IMR-90 (cell line): ENCODE results near the gene ABHD12. TPM values are rescaled to one million over a fixed set of nuclear protein-coding genes. Genes with fewer than 3 reads are reported as not detected.

Experiments
- ATAC-seq: fragments of 200-7000 bp; cut with Tn5 transposase; 2 replicates; pipeline ENCODE4 v1.9.1; 2020; ENCODE audit warnings: low read depth, mild to moderate bottlenecking, moderate library complexity
- BruUV-seq: library from RNA; stranded (reverse); fragments of 400-500 nt; replicated peaks from 2 replicates; lab custom pipeline; 2021; lab: Mats Ljungman, UMichigan
- CTCF ChIA-PET: fragments of 300-600 bp; formaldehyde crosslinking; extraction: SDS; loops from one replicate; lab custom pipeline; 2021; ENCODE audit warnings: antibody characterized with exemption; lab: Yijun Ruan, JAX
- POLR2A ChIA-PET: fragments of 300-600 bp; sonication (Branson Sonifier 250); formaldehyde crosslinking; loops from one replicate; lab custom pipeline; 2022; ENCODE audit warnings: antibody characterized with exemption; ENCODE audit not compliant: unreplicated experiment; lab: Charles Lee
- DNase-seq: peaks from one replicate; pipeline ENCODE4 v3.0.0; 2013
- H2AFZ ChIP-seq: replicated peaks from 2 replicates; pipeline ENCODE3; 2013; ENCODE audit warnings: low read length, mild to moderate bottlenecking; ENCODE audit not compliant: poor library complexity
- H2AK5ac ChIP-seq: 2 replicates; pipeline ENCODE4 v1.6.1; 2013; ENCODE audit warnings: low read depth, low read length, inconsistent platforms
- H2AK9ac ChIP-seq: replicated peaks from 2 replicates; pipeline ENCODE3; 2013; ENCODE audit warnings: mild to moderate bottlenecking, low read depth, low read length, moderate library complexity; ENCODE audit not compliant: poor library complexity
- H2BK120ac ChIP-seq: 2 replicates; pipeline ENCODE4 v1.6.1; 2013; ENCODE audit warnings: low read depth, low read length, inconsistent platforms
- H2BK15ac ChIP-seq: 3 replicates; pipeline ENCODE4 v1.6.1; 2013; ENCODE audit warnings: low read depth, low read length, inconsistent platforms
- H2BK20ac ChIP-seq: 2 replicates; pipeline ENCODE4 v1.6.1; 2013; ENCODE audit warnings: low read depth, mild to moderate bottlenecking, inconsistent platforms, low read length, moderate library complexity
- H2BK5ac ChIP-seq: 2 replicates; pipeline ENCODE4 v1.6.1; 2013; ENCODE audit warnings: mild to moderate bottlenecking, low read depth, low read length, inconsistent platforms; ENCODE audit not compliant: poor library complexity, severe bottlenecking
- H3K14ac ChIP-seq: replicated peaks from 2 replicates; pipeline ENCODE4 v1.6.1; 2013; ENCODE audit warnings: low read depth, low read length, inconsistent platforms
- H3K18ac ChIP-seq: 2 replicates; pipeline ENCODE4 v1.6.1; 2013; ENCODE audit warnings: low read depth, low read length, control low read depth
- H3K23ac ChIP-seq: 2 replicates; pipeline ENCODE4 v1.6.1; 2013; ENCODE audit warnings: low read depth, low read length, inconsistent platforms
- H3K27ac ChIP-seq: 2 replicates; pipeline ENCODE4 v1.5.1; 2013; ENCODE audit warnings: mild to moderate bottlenecking, control low read depth, low read length; ENCODE audit not compliant: insufficient read depth
- H3K27me3 ChIP-seq: 2 replicates; pipeline ENCODE4 v1.6.1; 2013; ENCODE audit warnings: low read length; ENCODE audit not compliant: control insufficient read depth, insufficient read depth
- H3K36me3 ChIP-seq: 2 replicates; pipeline ENCODE4 v1.6.1; 2013; ENCODE audit warnings: low read length, mixed read lengths; ENCODE audit not compliant: control insufficient read depth, insufficient read depth
- H3K4ac ChIP-seq: 2 replicates; pipeline ENCODE4 v1.6.1; 2013; ENCODE audit warnings: low read depth, low read length, inconsistent platforms
- H3K4me1 ChIP-seq: 2 replicates; pipeline ENCODE4 v1.6.1; 2013; ENCODE audit warnings: low read length, mixed read lengths; ENCODE audit not compliant: control insufficient read depth, insufficient read depth
- H3K4me2 ChIP-seq: 2 replicates; pipeline ENCODE4 v1.6.1; 2013; ENCODE audit warnings: low read depth, mild to moderate bottlenecking, control low read depth, low read length, moderate library complexity
- H3K4me3 ChIP-seq: 2 replicates; pipeline ENCODE4 v1.5.1; 2013; ENCODE audit warnings: low read depth, mild to moderate bottlenecking, control low read depth, low read length, moderate library complexity; ENCODE audit not compliant: insufficient read depth
- H3K56ac ChIP-seq: 2 replicates; pipeline ENCODE4 v1.6.1; 2013; ENCODE audit warnings: low read length, inconsistent platforms; ENCODE audit not compliant: insufficient read depth; ENCODE audit errors: extremely low read depth
- H3K79me1 ChIP-seq, 2 experiments: 2 replicates each; pipeline ENCODE4 v1.6.1; 2013; ENCODE audit warnings: low read length in 2 of 2, inconsistent platforms in 1 of 2, low read depth in 1 of 2
- H3K9ac ChIP-seq: 2 replicates; pipeline ENCODE4 v1.6.1; 2013; ENCODE audit warnings: low read depth, low read length, control low read depth
- H3K9me1 ChIP-seq: 2 replicates; pipeline ENCODE4 v1.6.1; 2013; ENCODE audit warnings: low read length, inconsistent platforms; ENCODE audit not compliant: insufficient read depth
- H3K9me3 ChIP-seq: 2 replicates; pipeline ENCODE4 v1.6.1; 2013; ENCODE audit warnings: low read length; ENCODE audit not compliant: control insufficient read depth, insufficient read depth
- H4K20me1 ChIP-seq: 2 replicates; pipeline ENCODE4 v1.6.1; 2013; ENCODE audit warnings: low read length, inconsistent platforms; ENCODE audit not compliant: insufficient read depth
- H4K5ac ChIP-seq: 2 replicates; pipeline ENCODE4 v1.6.1; 2013; ENCODE audit warnings: mild to moderate bottlenecking, low read depth, low read length, control low read depth
- H4K8ac ChIP-seq, 2 experiments: 2 replicates each; pipeline ENCODE4 v1.6.1; 2013; ENCODE audit warnings: low read depth in 2 of 2, low read length in 2 of 2, control low read depth in 1 of 2, inconsistent platforms in 1 of 2
- H4K91ac ChIP-seq: 2 replicates; pipeline ENCODE4 v1.6.1; 2013; ENCODE audit warnings: low read depth, low read length, inconsistent platforms; ENCODE audit not compliant: insufficient read depth
- BHLHE40 ChIP-seq: fragments of 150-350 bp; IDR thresholded peaks from 2 replicates; pipeline ENCODE4 v1.6.1; 2016; ENCODE audit warnings: mild to moderate bottlenecking, low read depth, low read length
- CEBPB ChIP-seq: IDR thresholded peaks from 2 replicates; pipeline ENCODE4 v1.6.1; 2012; ENCODE audit warnings: low read depth, low read length, improper control_type of control experiment
- FOS ChIP-seq: fragments of 150-350 bp; IDR thresholded peaks from 2 replicates; pipeline ENCODE4 v1.6.1; 2016; ENCODE audit warnings: low read depth, low read length
- MAZ ChIP-seq: IDR thresholded peaks from 2 replicates; pipeline ENCODE4 v1.6.1; 2012; ENCODE audit warnings: low read depth, mild to moderate bottlenecking, low read length, improper control_type of control experiment, moderate library complexity, borderline replicate concordance
- RCOR1 ChIP-seq: IDR thresholded peaks from 2 replicates; pipeline ENCODE4 v1.6.1; 2012; ENCODE audit warnings: mild to moderate bottlenecking, low read length, improper control_type of control experiment; ENCODE audit not compliant: insufficient replicate concordance
- SMC3 ChIP-seq: fragments of 150-350 bp; IDR thresholded peaks from 2 replicates; pipeline ENCODE4 v1.6.1; 2016; ENCODE audit warnings: low read depth, mild to moderate bottlenecking, antibody characterized with exemption, low read length, moderate library complexity
- WGBS, 2 experiments: methylation state at CpG; one replicate each; pipeline versions ENCODE4 v1.1.5 to v1.1.7; 2013; ENCODE audit warnings: missing lambda C conversion rate in 2 of 2; ENCODE audit not compliant: insufficient read length in 1 of 2; ENCODE audit errors: extremely low coverage in 2 of 2; 5-methylcytosine and 5-hydroxymethylcytosine counted together
- dilution Hi-C: fragments of 300-500 bp; cut with HindIII; formaldehyde crosslinking; loops from one replicate; pipeline ENCODE4 v1.14.3; 2018; ENCODE audit warnings: low sequenced_read_pairs; ENCODE audit not compliant: unreplicated experiment
- in situ Hi-C: fragments of 300-500 bp; cut with MboI; formaldehyde crosslinking; loops from 3 replicates; pipeline ENCODE4 v1.14.3; 2019; ENCODE audit warnings: low sequenced_read_pairs, inconsistent platforms, mixed read lengths
- intact Hi-C: fragments of 100-400 bp; cut with micrococcal nuclease; formaldehyde crosslinking; loops from 2 replicates; pipeline ENCODE4 v1.10.0; 2022
- polyA plus RNA-seq, 3 experiments: library from polyadenylated mRNA; depleted of rRNA; stranded (reverse); fragments of >200 nt; gene quantifications; 2 replicates each; pipeline ENCODE4 v1.2.3, GENCODE V29; 2012; ENCODE audit warnings: low replicate concordance in 1 of 3
- total RNA-seq: library from RNA; depleted of rRNA; stranded (reverse); fragments of >200 nt; gene quantifications from 2 replicates; pipeline ENCODE4 v1.2.3, GENCODE V29; 2012
- TF ChIP-seq, protein P1 (sequence below): fragments of 150-350 bp; IDR thresholded peaks from 2 replicates; pipeline ENCODE4 v1.6.1; 2016; ENCODE audit warnings: low read depth, mild to moderate bottlenecking, low read length, moderate library complexity, borderline replicate concordance

ABHD12 gene
- total and polyA plus RNA-seq, 2 of the 4 experiments (the other 2 are of a cell fraction): 80.7 to 108 TPM

DNA sequence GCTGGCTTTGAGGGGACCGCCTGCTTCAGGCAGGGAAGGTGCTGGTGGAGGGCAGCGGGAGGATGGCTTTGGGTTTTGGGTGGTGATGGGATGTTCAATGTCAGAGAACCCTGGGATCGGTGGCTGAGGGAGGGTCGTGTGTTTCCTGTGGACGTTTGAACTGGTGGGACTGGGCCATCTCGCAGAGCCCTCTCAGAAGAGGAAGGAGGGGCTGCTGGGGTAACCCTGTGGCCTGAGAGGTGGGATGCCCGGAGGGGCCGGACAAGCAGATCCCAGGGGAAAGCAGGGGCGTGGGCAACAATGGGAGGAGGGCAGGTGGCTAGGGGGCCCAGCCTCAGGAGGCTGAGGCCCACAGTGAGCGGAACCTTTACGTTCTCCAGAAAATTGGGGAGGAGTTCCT is 107.8 kb downstream of the ABHD12 start:
- H3K56ac ChIP-seq: no peak overlapping the region
- H3K27ac ChIP-seq: no peak overlapping the region
- H2AK9ac ChIP-seq: no peak overlapping the region
- H3K4me2 ChIP-seq: no peak overlapping the region
- H3K14ac ChIP-seq: no peak overlapping the region
- no peak overlapping the region for H4K5ac ChIP-seq
- no peak overlapping the region for H3K4me3 ChIP-seq
- dilution Hi-C loops: no loop called here
- H3K36me3 ChIP-seq: peaks cover 78% of the 10 kb centered on the region
- WGBS, 2 experiments: 73% methylated on average over 5 of the region's 11 CpGs; no CpG with 5 or more reads in 1 of the 2 experiments
- in situ Hi-C loops: no loop called here
- H2AK5ac ChIP-seq: no peak overlapping the region
- intact Hi-C loops: no loop called here
- peaks cover 7% of the 10 kb centered on the region for H4K20me1 ChIP-seq
- H3K9ac ChIP-seq: no peak overlapping the region
- no peak for TF ChIP-seq SMC3
- no peak for TF ChIP-seq MAZ
- TF ChIP-seq FOS: no peak
- TF ChIP-seq BHLHE40: no peak
- TF ChIP-seq, protein P1, sequence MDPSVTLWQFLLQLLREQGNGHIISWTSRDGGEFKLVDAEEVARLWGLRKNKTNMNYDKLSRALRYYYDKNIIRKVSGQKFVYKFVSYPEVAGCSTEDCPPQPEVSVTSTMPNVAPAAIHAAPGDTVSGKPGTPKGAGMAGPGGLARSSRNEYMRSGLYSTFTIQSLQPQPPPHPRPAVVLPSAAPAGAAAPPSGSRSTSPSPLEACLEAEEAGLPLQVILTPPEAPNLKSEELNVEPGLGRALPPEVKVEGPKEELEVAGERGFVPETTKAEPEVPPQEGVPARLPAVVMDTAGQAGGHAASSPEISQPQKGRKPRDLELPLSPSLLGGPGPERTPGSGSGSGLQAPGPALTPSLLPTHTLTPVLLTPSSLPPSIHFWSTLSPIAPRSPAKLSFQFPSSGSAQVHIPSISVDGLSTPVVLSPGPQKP: no peak
- TF ChIP-seq RCOR1: no peak
- no peak for TF ChIP-seq CEBPB
- H2BK15ac ChIP-seq: no peak overlapping the region
- H3K4me1 ChIP-seq: no peaks in the 10 kb centered on the region
- no peak for DNase-seq
- POLR2A ChIA-PET: no interaction called here
- peaks cover 3% of the 10 kb centered on the region for H3K9me1 ChIP-seq
- no peaks in the 10 kb centered on the region for H3K27me3 ChIP-seq
- no peak overlapping the region for H3K4ac ChIP-seq
- CTCF ChIA-PET: no interaction called here
- H2BK20ac ChIP-seq: no peak overlapping the region
- no peak overlapping the region for H2BK120ac ChIP-seq
- H2BK5ac ChIP-seq: no peak overlapping the region
- ATAC-seq: no peak
- no peak overlapping the region for H3K18ac ChIP-seq
- no peaks in the 10 kb centered on the region for H3K9me3 ChIP-seq
- H4K91ac ChIP-seq: no peak overlapping the region
- H4K8ac ChIP-seq: no peak overlapping the region
- no peak overlapping the region for H2AFZ ChIP-seq
- no peak overlapping the region for H3K23ac ChIP-seq
- BruUV-seq: no TSS peak
- H3K79me1 ChIP-seq: peaks cover 0 to 28% of the 10 kb centered on the region in 2 experiments; a peak in 2 of 4 replicates
